Naive B cell (primary cell): ENCODE measurements around the gene SUMO3. TPM values are rescaled to one million over a fixed set of nuclear protein-coding genes. Genes with fewer than 3 reads are reported as not detected.
A peak's percentile ranks its signal among the peaks of the same experiment; 100 is the strongest.

ENCODE experiments used
- ATAC-seq, 2 donors: fragments of 150-1000 bp; cut with Tn5 transposase; 2 replicates each; pipeline ENCODE4 v1.10.0; 2021; ENCODE audit warnings: low read depth in 2 of 2, mild to moderate bottlenecking in 2 of 2, moderate library complexity in 2 of 2
- DNase-seq: peaks from one replicate; pipeline ENCODE4 v3.0.0; 2022
- H3K27ac Mint-ChIP-seq, 6 donors: one replicate each; pipeline ENCODE4 v1.8.0; 2020 to 2022; ENCODE audit warnings: mild to moderate bottlenecking in 6 of 6, mixed read lengths in 6 of 6, moderate library complexity in 5 of 6, inconsistent platforms in 2 of 6
- H3K27me3 Mint-ChIP-seq, 3 donors: one replicate each; pipeline ENCODE4 v1.8.0; 2021 to 2022; ENCODE audit warnings: mixed read lengths in 3 of 3, mild to moderate bottlenecking in 1 of 3
- H3K36me3 Mint-ChIP-seq, 2 donors: one replicate each; pipeline ENCODE4 v1.8.0; 2020 to 2022; ENCODE audit warnings: mixed read lengths in 2 of 2, inconsistent platforms in 1 of 2, mild to moderate bottlenecking in 1 of 2
- H3K4me1 Mint-ChIP-seq, 3 donors: one replicate each; pipeline ENCODE4 v1.8.0; 2020 to 2022; ENCODE audit warnings: mixed read lengths in 3 of 3, inconsistent platforms in 1 of 3, mild to moderate bottlenecking in 1 of 3, moderate library complexity in 1 of 3
- H3K4me3 Mint-ChIP-seq, 8 donors: one replicate each; pipeline ENCODE4 v1.8.0; 2020 to 2022; ENCODE audit warnings: mild to moderate bottlenecking in 8 of 8, mixed read lengths in 8 of 8, moderate library complexity in 8 of 8, inconsistent platforms in 2 of 8
- H3K9me3 Mint-ChIP-seq, 7 donors: one replicate each; pipeline ENCODE4 v1.8.0; 2020 to 2022; ENCODE audit warnings: mixed read lengths in 7 of 7, mild to moderate bottlenecking in 5 of 7, inconsistent platforms in 2 of 7, moderate library complexity in 1 of 7
- polyA plus RNA-seq, 6 donors: library from polyadenylated mRNA; unstranded; fragments of 300-500 nt; fragmentation: Illumina TruSeq; gene quantifications; one replicate each; pipeline ENCODE4 v1.2.3, GENCODE V29; 2021; ENCODE audit warnings: low read depth in 6 of 6

Gene SUMO3
- polyA plus RNA-seq, 6 donors from 2014 or later: 71.2 to 100 (median 79.5) TPM

GRCh38 chr21:44816761-44817505 lies 929 bp downstream of the SUMO3 start:
- Mint-ChIP-seq H3K4me1 (peaks cover 14 to 46% (median 22%) of the 10 kb centered on the region in 3 donors), H3K27me3 (no peaks in the 10 kb centered on the region), H3K4me3 (peak overlapping the region; percentile 64 to 92 (median 80)), H3K36me3 (peaks cover 0 to 11% of the 10 kb centered on the region in 2 donors), H3K27ac (peak overlapping the region in 4 of 6 donors; percentile 13 to 77 (median 51)), H3K9me3 (peaks cover 1 to 3% (median 3%) of the 10 kb centered on the region in 7 donors)
- ATAC-seq (no peak), DNase-seq (no peak)

DNA sequence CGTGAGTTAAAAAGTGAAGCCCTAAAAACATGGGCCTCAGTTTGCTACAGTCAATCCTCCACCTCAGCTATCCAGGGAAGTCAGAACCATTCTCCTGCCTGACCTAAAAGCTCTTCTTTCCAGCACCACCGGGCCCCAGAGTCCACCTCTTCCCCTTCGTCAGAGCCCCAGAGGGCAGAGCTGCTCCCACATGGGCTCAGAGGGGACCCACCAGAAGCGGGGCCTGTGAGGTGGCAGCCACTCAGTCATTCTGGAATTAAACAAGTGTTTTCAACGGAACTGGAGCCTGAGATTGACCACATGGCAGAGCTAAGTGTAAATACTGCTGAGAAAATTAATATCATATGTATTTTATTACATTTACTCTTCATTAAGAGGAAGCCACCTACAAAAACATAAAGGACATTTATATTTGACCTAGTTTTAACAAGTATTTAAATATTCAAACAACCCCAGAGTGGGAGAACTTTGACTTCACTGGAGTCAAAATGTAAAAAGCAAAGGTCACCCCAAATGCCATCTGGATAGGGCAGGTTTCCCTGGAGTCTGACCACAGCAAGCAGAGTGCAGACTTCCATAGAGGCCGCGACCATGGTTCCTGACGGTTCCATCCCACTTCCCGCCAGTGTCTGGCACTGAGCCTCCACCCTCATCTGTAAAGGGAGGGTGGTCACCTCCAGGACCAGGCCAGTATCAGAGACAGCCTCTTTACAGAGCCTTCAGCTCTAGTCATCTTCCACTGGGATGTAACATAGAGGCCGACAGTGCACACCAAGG lies 1.8 kb downstream of the SUMO3 start:
- peaks cover 15 to 52% (median 22%) of the 10 kb centered on the region in 3 donors for H3K4me1 Mint-ChIP-seq

DNA sequence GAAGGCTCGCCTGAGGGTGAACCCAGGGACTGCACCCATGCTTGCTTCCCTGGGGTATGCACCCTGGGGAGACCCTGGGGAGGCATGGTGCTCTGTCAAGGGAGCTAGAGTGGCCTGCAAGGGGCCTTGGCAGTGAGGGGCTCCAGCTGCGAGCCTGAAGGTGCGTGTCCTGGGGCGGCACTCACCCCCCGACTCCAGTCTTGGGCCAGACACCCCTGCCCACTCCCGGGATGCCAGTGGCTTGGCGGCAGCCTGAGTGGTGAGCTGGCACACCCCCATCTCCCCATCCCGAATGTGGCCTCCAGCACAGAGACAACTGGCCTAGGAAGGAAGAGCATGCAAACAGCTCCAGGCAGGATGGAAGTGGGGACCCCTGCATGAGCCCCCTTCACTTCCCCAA lies 2.6 kb downstream of the SUMO3 start:
- Mint-ChIP-seq H3K9me3 (no peaks in the 10 kb centered on the region), H3K4me1 (peaks cover 19 to 56% (median 24%) of the 10 kb centered on the region in 3 donors), H3K27me3 (no peaks in the 10 kb centered on the region), H3K36me3 (peaks cover 0 to 11% of the 10 kb centered on the region in 2 donors), H3K27ac (no peak overlapping the region), H3K4me3 (peak overlapping the region in 2 of 8 donors; percentile 15 to 80)
- DNase-seq: no peak
- no peak for ATAC-seq

More for the DNA sequence above, 1.8 kb downstream of the SUMO3 start:
- H3K9me3 Mint-ChIP-seq: peaks cover 0 to 2% (median 0%) of the 10 kb centered on the region in 7 donors
- no peak for ATAC-seq
- H3K4me3 Mint-ChIP-seq: peak overlapping the region; percentile 64 to 92 (median 80)
- no peak for DNase-seq
- peak overlapping the region in 5 of 6 donors; percentile 45 to 89 (median 77) for H3K27ac Mint-ChIP-seq
- H3K27me3 Mint-ChIP-seq: no peaks in the 10 kb centered on the region
- peaks cover 0 to 11% of the 10 kb centered on the region in 2 donors for H3K36me3 Mint-ChIP-seq

DNA sequence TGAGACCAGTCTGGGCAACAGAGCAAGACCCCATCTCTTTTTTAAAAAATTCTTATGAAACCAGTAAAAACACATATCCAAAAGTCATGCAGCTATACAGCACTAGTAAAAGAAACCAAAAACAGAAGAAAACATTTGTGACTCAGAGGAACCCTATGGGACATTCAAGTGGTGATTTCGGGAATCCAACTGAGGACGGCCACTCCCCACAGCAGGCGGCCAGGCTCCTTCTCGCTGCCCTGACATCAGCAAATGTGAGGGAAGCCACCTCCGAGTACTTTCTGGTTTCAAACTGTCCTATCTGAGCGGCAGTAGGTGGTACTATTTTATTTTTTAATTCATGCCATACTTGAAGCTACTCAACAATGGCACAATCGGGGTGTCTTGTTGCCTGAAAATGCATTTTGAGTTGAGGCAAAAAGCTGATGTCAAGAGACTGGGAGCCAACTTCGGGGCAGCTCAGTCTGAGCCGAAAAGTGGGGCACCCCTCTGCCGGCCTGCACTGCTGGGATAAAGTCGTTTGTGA lies 3.3 kb downstream of the SUMO3 start:
- H3K27me3 Mint-ChIP-seq: no peaks in the 10 kb centered on the region
- no peaks in the 10 kb centered on the region for H3K9me3 Mint-ChIP-seq
- peaks cover 0 to 18% of the 10 kb centered on the region in 2 donors for H3K36me3 Mint-ChIP-seq
- no peak for ATAC-seq
- no peak for DNase-seq
- H3K27ac Mint-ChIP-seq: peak overlapping the region in 2 of 6 donors; percentile 37 to 40
- peaks cover 22 to 56% (median 24%) of the 10 kb centered on the region in 3 donors for H3K4me1 Mint-ChIP-seq
- H3K4me3 Mint-ChIP-seq: peak overlapping the region in 2 of 8 donors; percentile 29 to 54

DNA sequence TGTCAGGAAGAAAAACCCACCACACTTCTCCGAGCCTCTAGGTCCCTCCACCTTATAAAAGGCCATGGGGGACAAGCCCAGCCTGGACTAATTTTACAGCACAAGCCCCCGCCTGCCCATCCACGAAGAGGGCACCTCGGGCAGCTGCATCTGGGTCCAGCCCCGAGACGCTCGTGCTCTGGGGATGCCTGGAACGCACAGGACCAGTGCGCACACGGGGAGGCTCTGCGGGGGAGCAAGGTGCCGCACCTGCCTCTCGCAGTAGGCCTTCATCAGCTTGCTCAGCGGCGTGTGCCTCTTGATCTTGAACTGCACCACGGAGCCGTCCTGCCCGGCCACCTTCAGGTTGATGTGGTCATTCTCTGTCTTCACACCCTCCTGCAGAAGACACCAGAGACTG lies 4.1 kb downstream of the SUMO3 start:
- Mint-ChIP-seq H3K9me3 (no peaks in the 10 kb centered on the region), H3K27ac (no peak overlapping the region), H3K4me1 (peaks cover 22 to 56% (median 24%) of the 10 kb centered on the region in 3 donors)

GRCh38 chr21:44813149-44813548 lies 4.7 kb downstream of the SUMO3 start:
- Mint-ChIP-seq H3K9me3 (no peaks in the 10 kb centered on the region), H3K36me3 (peaks cover 0 to 24% of the 10 kb centered on the region in 2 donors), H3K27me3 (no peaks in the 10 kb centered on the region), H3K4me3 (peak overlapping the region in 2 of 8 donors; percentile 30 to 66), H3K4me1 (peaks cover 22 to 56% (median 24%) of the 10 kb centered on the region in 3 donors), H3K27ac (no peak overlapping the region)
- DNase-seq (no peak), ATAC-seq (no peak)

More for the DNA sequence above, 4.1 kb downstream of the SUMO3 start:
- ATAC-seq (no peak), DNase-seq (no peak)
- Mint-ChIP-seq H3K27me3 (no peaks in the 10 kb centered on the region), H3K36me3 (peaks cover 0 to 24% of the 10 kb centered on the region in 2 donors), H3K4me3 (no peak overlapping the region)

GRCh38 chr21:44812640-44813039 lies 5.2 kb downstream of the SUMO3 start:
- DNase-seq: no peak
- Mint-ChIP-seq H3K27me3 (no peaks in the 10 kb centered on the region), H3K4me1 (peaks cover 22 to 56% (median 24%) of the 10 kb centered on the region in 3 donors), H3K9me3 (no peaks in the 10 kb centered on the region), H3K36me3 (peaks cover 0 to 24% of the 10 kb centered on the region in 2 donors), H3K4me3 (peak overlapping the region in 1 of 8 donors; percentile 66), H3K27ac (peak overlapping the region in 1 of 6 donors; percentile 15)
- no peak for ATAC-seq

- Mint-ChIP-seq H3K9me3 (no peaks in the 10 kb centered on the region), H3K4me3 (peak overlapping the region in 2 of 8 donors; percentile 16 to 49), H3K27me3 (no peaks in the 10 kb centered on the region), H3K4me1 (peaks cover 11 to 41% (median 13%) of the 10 kb centered on the region in 3 donors), H3K27ac (no peak overlapping the region), H3K36me3 (peaks cover 0 to 26% of the 10 kb centered on the region in 2 donors)
- DNase-seq (no peak), ATAC-seq (no peak)
These were observed 7.1 kb downstream of the SUMO3 start for GRCh38 chr21:44810779-44811178.

GRCh38 chr21:44805859-44806258 lies 12.0 kb downstream of the SUMO3 start:
- peak overlapping the region in 1 of 6 donors; percentile 61 for H3K27ac Mint-ChIP-seq
- ATAC-seq: no peak
- H3K4me3 Mint-ChIP-seq: peak overlapping the region in 1 of 8 donors; percentile 45
- peaks cover 11 to 19% (median 17%) of the 10 kb centered on the region in 3 donors for H3K4me1 Mint-ChIP-seq
- no peaks in the 10 kb centered on the region for H3K27me3 Mint-ChIP-seq
- no peak for DNase-seq
- peaks cover 0 to 25% of the 10 kb centered on the region in 2 donors for H3K36me3 Mint-ChIP-seq
- H3K9me3 Mint-ChIP-seq: no peaks in the 10 kb centered on the region

GRCh38 chr21:44805226-44805625 lies 12.6 kb downstream of the SUMO3 start:
- Mint-ChIP-seq H3K4me3 (peak overlapping the region in 1 of 8 donors; percentile 94), H3K4me1 (peaks cover 17 to 20% (median 18%) of the 10 kb centered on the region in 3 donors), H3K9me3 (no peaks in the 10 kb centered on the region), H3K27ac (no peak overlapping the region), H3K27me3 (no peaks in the 10 kb centered on the region), H3K36me3 (peaks cover 0 to 25% of the 10 kb centered on the region in 2 donors)
- DNase-seq (no peak), ATAC-seq (no peak)

GRCh38 chr21:44804762-44805161 lies 13.1 kb downstream of the SUMO3 start:
- peaks cover 0 to 21% of the 10 kb centered on the region in 2 donors for H3K36me3 Mint-ChIP-seq

GRCh38 chr21:44803651-44804050 lies 14.2 kb downstream of the SUMO3 start:
- peaks cover 0 to 13% of the 10 kb centered on the region in 2 donors for H3K36me3 Mint-ChIP-seq
- H3K27ac Mint-ChIP-seq: peak overlapping the region in 1 of 6 donors; percentile 73
- peaks cover 26 to 34% (median 28%) of the 10 kb centered on the region in 3 donors for H3K4me1 Mint-ChIP-seq
- H3K9me3 Mint-ChIP-seq: no peaks in the 10 kb centered on the region
- no peak for DNase-seq
- ATAC-seq: no peak
- H3K27me3 Mint-ChIP-seq: no peaks in the 10 kb centered on the region
- H3K4me3 Mint-ChIP-seq: peak overlapping the region in 3 of 8 donors; percentile 82 to 94 (median 89)

More at GRCh38 chr21:44804762-44805161, 13.1 kb downstream of the SUMO3 start:
- no peaks in the 10 kb centered on the region for H3K9me3 Mint-ChIP-seq
- H3K4me3 Mint-ChIP-seq: peak overlapping the region in 2 of 8 donors; percentile 16 to 94
- H3K27ac Mint-ChIP-seq: peak overlapping the region in 1 of 6 donors; percentile 26
- H3K27me3 Mint-ChIP-seq: no peaks in the 10 kb centered on the region
- ATAC-seq (no peak), DNase-seq (no peak)
- H3K4me1 Mint-ChIP-seq: peaks cover 20 to 25% (median 22%) of the 10 kb centered on the region in 3 donors
